Skeletal muscle satellite cell (primary cell): ENCODE results near the gene CEBPE.
A peak's percentile ranks its signal among the peaks of the same experiment; 100 is the strongest.

Source experiments
- H3K27me3 ChIP-seq: 2 replicates; pipeline ENCODE4 v1.7.0; 2013; ENCODE audit warnings: low read length; ENCODE audit not compliant: control insufficient read depth, insufficient read depth
- H3K36me3 ChIP-seq: 2 replicates; pipeline ENCODE4 v1.7.0; 2013; ENCODE audit warnings: mild to moderate bottlenecking, control low read depth, low read length; ENCODE audit not compliant: insufficient read depth
- H3K4me1 ChIP-seq: 2 replicates; pipeline ENCODE4 v1.7.0; 2013; ENCODE audit warnings: low read length; ENCODE audit not compliant: control insufficient read depth, insufficient read depth
- H3K4me2 ChIP-seq: 2 replicates; pipeline ENCODE4 v1.7.0; 2013; ENCODE audit warnings: mild to moderate bottlenecking, low read length
- H3K4me3 ChIP-seq: 2 replicates; pipeline ENCODE4 v1.7.0; 2013; ENCODE audit warnings: low read length
- H3K9ac ChIP-seq: 2 replicates; pipeline ENCODE4 v1.7.0; 2013; ENCODE audit warnings: mild to moderate bottlenecking, low read depth, low read length, moderate library complexity
- H3K9me3 ChIP-seq: replicated peaks from 2 replicates; pipeline ENCODE4 v1.7.0; 2013; ENCODE audit warnings: mild to moderate bottlenecking, control low read depth, low read length

Gene CEBPE

DNA sequence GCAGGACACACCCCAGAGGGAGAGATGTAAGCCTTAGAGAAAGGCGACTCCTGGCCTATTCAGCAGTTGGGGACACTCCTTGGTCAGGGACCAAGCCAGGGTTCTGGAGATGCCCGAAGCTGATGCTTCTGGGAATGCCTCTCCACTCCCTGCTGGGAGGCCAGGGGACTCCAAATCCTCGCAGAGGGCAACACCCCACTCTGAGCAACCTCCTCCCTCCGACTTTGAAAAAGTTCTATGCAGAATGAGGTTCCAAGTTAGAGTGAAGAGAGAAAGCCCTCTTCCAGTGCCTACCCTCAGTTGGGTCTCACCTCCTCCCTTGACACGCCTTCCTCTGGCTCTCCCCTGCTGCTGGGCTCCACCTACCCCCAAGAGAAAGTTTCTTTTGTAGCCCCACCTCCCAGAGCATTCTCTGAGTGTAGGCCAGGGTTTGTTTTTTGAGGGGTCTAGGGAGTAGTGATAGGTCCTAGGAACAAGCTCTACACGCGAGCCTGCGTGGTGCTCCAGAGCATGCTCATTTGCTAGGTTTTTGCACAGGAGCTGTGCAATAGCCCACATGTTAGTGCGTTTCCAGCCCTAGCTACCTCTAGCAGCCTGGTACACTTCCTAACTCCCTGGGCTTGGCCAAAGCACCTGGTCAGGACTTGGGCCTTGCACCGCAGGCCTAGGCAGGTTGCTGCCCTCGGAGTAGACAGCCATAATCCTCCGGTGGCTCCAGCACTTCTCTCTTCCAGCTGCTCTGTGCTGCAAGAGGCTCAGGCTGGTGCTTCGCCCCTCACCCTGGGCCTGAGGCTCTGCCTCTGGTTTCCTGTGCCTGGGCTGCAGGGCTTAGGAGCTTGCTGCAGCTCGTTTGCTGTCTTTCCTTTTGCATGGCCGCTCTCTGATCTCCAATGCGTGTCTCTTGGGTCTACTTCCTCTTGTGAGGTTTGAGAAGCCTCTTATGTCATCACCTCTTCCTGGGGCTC lies 590 bp upstream of the CEBPE start:
- H3K4me2 ChIP-seq, result no peak overlapping the region
- H3K36me3 ChIP-seq, result no peaks in the 10 kb centered on the region
- no peak overlapping the region for H3K9ac ChIP-seq
- H3K27me3 ChIP-seq, result peaks cover 6% of the 10 kb centered on the region
- no peaks in the 10 kb centered on the region for H3K9me3 ChIP-seq
- peaks cover 23% of the 10 kb centered on the region for H3K4me1 ChIP-seq
- H3K4me3 ChIP-seq, result no peak overlapping the region

DNA sequence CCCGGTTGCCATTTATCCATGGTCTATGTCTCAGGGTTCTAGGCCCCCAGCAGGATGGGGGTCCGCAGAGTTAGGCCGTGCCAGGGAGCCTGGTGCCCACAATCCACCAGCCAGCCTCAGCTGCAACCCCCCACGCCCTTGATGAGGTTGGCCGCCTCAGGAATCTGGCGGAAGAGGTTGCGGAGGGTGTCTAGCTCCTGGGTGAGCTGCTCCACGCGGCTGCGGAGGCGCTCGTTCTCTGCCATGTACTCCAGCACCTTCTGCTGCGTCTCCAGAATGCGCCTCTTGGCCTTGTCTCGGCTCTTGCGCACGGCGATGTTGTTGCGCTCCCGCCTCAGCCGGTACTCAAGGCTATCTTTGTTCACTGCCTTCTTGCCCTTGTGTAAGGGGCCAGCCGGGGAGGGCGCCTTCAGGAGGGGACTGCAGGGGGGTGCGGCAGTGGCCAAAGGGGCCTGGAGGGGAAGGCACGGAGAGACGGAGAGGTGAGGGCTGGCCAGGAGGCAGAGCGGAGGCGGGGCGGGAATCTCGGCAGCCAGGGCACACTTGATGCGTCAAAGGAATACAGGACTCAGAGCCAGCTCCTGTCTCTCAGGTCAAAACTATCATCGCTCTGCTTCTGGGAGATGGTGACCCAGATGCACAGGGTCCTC lies 1.6 kb downstream of the CEBPE start:
- H3K4me2 ChIP-seq, result no peak overlapping the region
- no peaks in the 10 kb centered on the region for H3K36me3 ChIP-seq
- H3K4me3 ChIP-seq, result no peak overlapping the region
- peaks cover 39% of the 10 kb centered on the region for H3K4me1 ChIP-seq
- H3K9ac ChIP-seq, result no peak overlapping the region
- H3K27me3 ChIP-seq, result peaks cover 3% of the 10 kb centered on the region
- no peaks in the 10 kb centered on the region for H3K9me3 ChIP-seq

- Histone ChIP-seq H3K4me1 (peaks cover 29% of the 10 kb centered on the region), H3K4me2 (no peak overlapping the region), H3K4me3 (no peak overlapping the region), H3K9ac (peak overlapping the region; percentile 68), H3K27me3 (peaks cover 12% of the 10 kb centered on the region), H3K9me3 (no peaks in the 10 kb centered on the region), H3K36me3 (no peaks in the 10 kb centered on the region)
These were observed 3.1 kb downstream of the CEBPE start for GRCh38 chr14:23115918-23116317.

- H3K4me1 ChIP-seq, result peaks cover 28% of the 10 kb centered on the region
- peaks cover 15% of the 10 kb centered on the region for H3K27me3 ChIP-seq
These were observed 3.9 kb downstream of the CEBPE start for GRCh38 chr14:23115039-23115731.

GRCh38 chr14:23114669-23115038 lies 4.4 kb downstream of the CEBPE start:
- Histone ChIP-seq H3K4me1 (peaks cover 28% of the 10 kb centered on the region), H3K4me3 (peak overlapping the region; percentile 8), H3K9me3 (no peaks in the 10 kb centered on the region), H3K27me3 (peaks cover 15% of the 10 kb centered on the region), H3K9ac (peak overlapping the region; percentile 40), H3K36me3 (no peaks in the 10 kb centered on the region), H3K4me2 (peak overlapping the region; percentile 59)

More at GRCh38 chr14:23115039-23115731, 3.9 kb downstream of the CEBPE start:
- Histone ChIP-seq H3K9ac (peak overlapping the region; percentile 68), H3K4me2 (peak overlapping the region; percentile 59), H3K9me3 (no peaks in the 10 kb centered on the region), H3K36me3 (no peaks in the 10 kb centered on the region), H3K4me3 (peak overlapping the region; percentile 18)

- Histone ChIP-seq H3K4me3 (no peak overlapping the region), H3K27me3 (peaks cover 15% of the 10 kb centered on the region), H3K36me3 (no peaks in the 10 kb centered on the region), H3K4me1 (peaks cover 28% of the 10 kb centered on the region), H3K4me2 (no peak overlapping the region), H3K9ac (no peak overlapping the region), H3K9me3 (no peaks in the 10 kb centered on the region)
These were observed 5.0 kb downstream of the CEBPE start for GRCh38 chr14:23114120-23114458.

- Histone ChIP-seq H3K4me2 (no peak overlapping the region), H3K36me3 (no peaks in the 10 kb centered on the region), H3K4me3 (no peak overlapping the region), H3K9me3 (no peaks in the 10 kb centered on the region), H3K27me3 (peaks cover 15% of the 10 kb centered on the region), H3K4me1 (peaks cover 28% of the 10 kb centered on the region), H3K9ac (no peak overlapping the region)
These were observed 5.5 kb downstream of the CEBPE start for GRCh38 chr14:23113431-23114119.

DNA sequence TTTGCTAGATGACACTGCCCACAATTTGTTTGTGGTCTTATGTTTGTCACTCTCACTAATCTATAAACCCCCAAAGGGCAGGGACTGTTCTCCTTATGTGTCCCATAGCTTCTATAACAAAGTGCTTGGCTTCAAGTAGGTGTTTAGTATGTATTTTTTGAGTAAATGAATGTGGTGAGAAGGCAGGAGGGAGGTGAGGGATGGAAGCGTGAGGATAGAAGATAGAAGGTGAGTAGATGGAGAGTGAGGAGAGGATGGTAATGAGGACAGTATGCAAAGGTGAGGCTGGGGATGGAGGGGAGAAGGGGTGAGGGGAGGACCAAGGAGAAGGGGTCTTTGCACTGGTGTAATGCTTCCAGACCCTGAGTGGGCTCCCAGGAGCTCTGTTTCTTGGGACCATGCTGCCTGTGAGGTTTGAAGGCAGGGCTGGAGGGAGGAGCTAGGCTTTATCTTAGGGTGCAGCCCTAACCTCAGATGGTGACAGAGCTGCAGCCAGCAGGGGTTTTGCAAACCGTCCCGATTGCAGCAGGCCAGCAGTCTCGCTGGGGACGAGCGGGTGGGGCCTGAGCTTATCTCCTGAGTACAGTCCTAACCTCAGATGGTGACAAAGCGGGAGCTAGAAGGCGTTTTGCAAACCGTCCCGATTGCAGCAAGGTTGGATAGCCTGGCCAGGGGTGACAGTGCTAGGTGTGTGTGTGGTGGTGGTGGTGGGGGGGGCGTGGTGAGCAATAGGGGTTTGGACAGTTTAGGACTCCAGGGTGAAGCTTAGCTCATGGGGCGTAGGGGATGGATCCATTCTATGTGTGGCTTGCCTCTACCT lies 6.5 kb downstream of the CEBPE start:
- Histone ChIP-seq H3K9me3 (no peaks in the 10 kb centered on the region), H3K27me3 (peaks cover 15% of the 10 kb centered on the region), H3K4me2 (no peak overlapping the region), H3K4me1 (peaks cover 28% of the 10 kb centered on the region), H3K9ac (no peak overlapping the region), H3K4me3 (no peak overlapping the region), H3K36me3 (no peaks in the 10 kb centered on the region)

GRCh38 chr14:23110579-23111365 lies 8.3 kb downstream of the CEBPE start:
- H3K4me3 ChIP-seq, result no peak overlapping the region
- H3K9ac ChIP-seq, result no peak overlapping the region
- H3K36me3 ChIP-seq, result no peaks in the 10 kb centered on the region
- H3K4me1 ChIP-seq, result peaks cover 27% of the 10 kb centered on the region
- no peaks in the 10 kb centered on the region for H3K9me3 ChIP-seq
- no peak overlapping the region for H3K4me2 ChIP-seq
- H3K27me3 ChIP-seq, result peaks cover 15% of the 10 kb centered on the region

- Histone ChIP-seq H3K36me3 (no peaks in the 10 kb centered on the region), H3K9me3 (no peaks in the 10 kb centered on the region), H3K4me1 (peaks cover 17% of the 10 kb centered on the region), H3K9ac (no peak overlapping the region), H3K4me2 (no peak overlapping the region), H3K27me3 (peaks cover 15% of the 10 kb centered on the region), H3K4me3 (no peak overlapping the region)
These were observed 9.3 kb downstream of the CEBPE start for GRCh38 chr14:23109769-23110168.
